Fibroblast of gingiva (primary cell): ENCODE data around the gene ABHD10.
A peak's percentile ranks its signal among the peaks of the same experiment; 100 is the strongest.

Source experiments
- DNase-seq: peaks from one replicate; pipeline ENCODE4 v3.0.0-alpha.2; 2011; ENCODE audit warnings: low read depth

Gene ABHD10

DNA sequence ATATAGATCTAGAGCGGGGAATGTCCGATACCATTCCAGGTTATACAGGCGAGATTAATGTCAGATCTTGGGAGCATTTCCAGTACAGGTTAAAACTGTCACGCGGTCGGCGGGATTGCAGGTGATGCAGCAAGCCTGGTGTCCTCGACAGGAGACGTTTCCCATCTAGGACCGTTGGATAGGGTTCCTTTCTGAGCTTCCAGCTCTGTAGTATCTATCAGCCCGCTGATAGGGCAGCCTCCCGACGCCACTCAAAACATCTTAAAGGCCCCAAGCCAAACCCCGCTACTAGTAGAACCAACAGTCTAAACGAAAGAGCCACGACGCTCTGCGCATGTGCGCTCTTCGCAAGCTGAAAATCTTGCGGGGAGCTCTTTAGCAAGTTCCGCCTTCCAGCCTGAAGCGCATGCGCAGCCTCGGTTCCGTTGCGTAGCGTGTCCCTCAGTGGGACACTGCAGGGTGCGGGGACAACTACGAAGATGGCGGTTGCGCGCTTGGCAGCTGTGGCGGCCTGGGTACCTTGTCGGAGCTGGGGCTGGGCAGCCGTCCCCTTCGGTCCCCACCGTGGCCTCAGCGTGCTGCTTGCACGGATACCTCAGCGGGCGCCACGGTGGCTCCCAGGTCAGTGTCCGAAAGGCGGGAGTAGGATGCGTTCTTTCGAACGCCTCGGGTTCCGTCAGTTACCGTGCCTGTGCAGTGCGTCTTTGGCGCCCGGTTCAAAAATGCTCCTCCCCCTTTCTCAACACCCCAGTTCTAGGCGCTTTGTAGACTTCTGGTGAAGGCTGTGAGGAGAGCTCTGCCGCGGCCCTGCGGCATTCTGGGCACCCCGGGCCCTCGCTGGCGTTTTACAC, at the start of gene ABHD10:
TSS of gene ABHD10 (plus strand) at position 444 of the 851 bp plus-strand sequence. CDS start at position 480, 36 bp downstream.
- DNase-seq: peak; percentile 96

DNA sequence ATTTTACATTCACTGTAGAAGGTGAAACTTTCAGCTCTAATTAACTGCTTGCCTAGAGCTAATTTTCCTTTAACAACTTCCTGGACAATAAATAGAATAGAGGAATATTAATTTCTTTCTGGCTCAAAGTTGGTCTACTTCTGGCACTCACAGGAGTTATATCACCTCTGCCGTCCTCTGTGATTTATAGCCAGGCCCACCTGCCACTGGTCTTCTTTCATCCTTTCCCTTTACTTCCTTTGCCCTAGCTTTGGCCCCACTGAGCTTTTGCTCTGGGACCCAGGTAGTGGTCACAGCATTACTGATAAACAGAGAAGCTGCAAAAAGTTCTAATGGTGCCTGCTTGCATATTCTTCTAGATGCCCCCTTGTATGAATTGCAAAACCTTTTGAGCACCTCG, 49.3 kb upstream of the ABHD10 start:
- no peak for DNase-seq

DNA sequence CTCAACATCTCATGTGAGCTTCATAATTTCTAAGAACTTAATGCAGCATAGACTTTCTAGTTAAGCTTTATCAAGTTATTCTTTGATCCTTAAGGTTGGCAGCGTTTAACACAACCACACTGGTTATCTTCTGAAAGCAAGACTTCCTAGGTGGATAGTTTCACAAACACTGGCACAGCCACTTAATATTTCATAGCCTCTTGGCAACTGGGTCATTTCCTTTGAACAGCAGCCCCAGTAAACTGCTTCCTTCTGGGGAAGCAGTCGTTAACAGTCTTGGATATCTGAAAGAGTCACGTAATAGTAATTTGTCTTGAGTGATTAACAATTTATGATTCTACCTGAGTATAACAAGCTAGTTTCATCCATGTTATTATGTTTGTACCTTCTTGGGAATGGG, 45.9 kb upstream of the ABHD10 start:
- DNase-seq: no peak

DNA sequence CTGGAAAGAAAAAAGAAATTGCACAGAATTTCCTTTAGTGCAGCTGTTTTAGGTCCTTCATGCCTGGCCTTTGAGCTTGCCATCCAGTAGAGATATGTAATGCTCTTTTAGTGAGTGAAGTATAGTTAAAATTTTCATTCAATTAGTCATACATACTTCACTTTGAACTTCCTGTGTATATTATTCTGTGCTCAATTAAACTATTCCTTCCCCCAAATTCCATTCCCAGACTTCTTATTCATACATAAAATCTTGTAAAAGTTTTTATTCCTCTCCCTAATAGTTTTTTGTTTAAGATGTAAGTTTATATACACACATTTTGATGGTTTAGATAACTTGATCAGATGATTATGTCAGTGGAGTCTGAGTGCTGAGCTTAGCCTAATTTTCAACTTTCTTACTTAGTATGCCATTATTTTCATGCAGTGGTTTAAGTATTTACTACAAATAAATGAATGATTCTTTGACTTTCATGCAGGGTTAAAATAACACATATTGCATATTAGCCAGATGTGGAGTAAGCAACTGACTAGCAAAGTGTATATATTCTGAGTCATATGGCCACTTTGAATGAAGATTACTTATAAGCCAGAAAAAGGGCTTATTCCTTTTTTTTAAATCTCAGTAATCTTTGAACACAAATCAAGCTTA, 42.5 kb upstream of the ABHD10 start:
- peak; percentile 35 for DNase-seq

DNA sequence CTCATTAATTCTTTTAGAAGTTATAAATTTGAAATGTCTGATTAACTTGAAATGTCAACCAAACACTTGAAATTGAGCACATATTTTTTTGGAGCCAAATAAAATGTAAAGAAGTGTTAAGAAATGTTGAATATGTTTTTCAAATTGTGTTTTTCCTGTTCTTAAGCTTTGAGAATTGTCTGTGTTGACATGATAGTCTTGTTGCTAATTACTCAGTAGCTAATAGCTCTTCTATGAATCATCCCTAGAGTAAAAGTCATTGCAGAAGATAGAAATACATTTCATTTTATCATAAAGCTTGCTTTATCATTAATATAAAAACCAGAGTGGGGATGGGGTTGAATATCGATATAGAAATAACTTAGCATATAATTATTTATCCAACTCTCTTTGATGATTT, 41.9 kb upstream of the ABHD10 start:
- DNase-seq: no peak

DNA sequence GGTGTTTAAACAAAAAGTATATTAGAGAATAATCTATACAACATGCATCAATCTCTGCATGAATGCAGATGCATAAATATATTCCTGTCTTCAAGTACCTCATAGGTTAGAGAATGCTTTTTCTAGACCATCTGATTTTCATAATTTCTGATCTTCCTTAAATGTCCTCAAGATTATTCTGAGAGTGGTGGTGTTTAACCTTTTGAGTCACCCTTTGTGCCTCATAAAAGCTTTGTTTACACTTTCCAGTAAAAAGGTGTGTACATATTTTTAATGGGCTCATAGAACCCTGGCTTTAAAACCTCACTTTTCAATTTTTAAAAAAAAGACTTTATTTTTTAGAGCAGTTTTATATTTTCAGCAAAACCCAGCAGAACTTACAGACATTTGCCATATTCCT, 41.0 kb upstream of the ABHD10 start:
- no peak for DNase-seq

DNA sequence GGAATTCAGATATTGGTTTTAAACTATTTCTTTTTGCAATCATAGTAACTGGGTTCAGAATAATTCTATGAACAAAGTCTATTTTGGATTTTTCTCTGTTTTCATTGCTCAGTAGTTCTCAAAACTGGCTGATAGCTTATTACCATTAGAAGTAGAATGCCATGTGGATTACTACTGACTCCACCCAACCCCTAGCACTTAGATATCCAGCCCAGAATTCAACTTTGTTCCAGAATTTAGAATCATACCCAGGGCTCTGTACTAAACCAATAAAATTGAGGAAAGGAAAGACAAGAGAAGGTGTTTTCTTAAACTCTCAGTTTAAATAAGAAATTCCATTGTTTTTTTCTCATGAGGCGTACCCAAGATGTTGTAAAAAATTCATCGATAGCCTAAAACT, 39.0 kb upstream of the ABHD10 start:
- no peak for DNase-seq

DNA sequence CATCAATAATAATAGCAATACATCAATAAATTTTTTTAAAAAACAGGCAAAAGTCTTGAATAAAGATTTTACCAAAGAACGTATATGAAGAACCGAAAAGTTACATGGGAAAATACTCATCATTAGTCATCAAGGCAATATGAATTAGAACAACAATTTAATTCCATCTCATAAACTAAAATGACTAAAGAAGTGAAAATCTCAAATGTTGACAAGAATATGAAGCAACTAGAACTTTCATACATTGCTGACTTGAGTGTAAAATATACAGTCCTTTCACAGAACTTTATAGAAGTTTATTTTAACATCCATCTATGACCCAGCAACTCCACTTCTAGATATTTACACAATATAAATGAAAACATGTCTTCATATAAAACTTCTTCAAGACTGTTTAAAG, 35.3 kb upstream of the ABHD10 start:
- no peak for DNase-seq

DNA sequence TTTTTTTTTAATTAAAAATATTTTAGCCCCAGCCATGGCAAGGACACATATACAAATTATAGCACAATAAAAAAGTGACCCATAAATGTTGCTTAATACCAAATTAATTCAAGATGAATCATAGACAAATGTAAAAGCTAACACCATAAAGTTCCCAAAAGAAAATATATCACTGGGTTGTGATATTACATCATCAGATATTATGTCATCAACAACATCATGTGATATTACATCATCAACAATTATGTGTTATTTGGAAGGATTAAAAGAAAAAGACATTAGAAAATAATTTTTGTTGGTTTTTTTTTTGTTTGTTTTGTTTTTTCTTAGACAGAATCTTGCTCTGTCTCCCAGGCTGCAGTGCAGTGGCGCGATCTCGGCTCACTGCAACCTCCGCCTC, 34.5 kb upstream of the ABHD10 start:
- no peak for DNase-seq

DNA sequence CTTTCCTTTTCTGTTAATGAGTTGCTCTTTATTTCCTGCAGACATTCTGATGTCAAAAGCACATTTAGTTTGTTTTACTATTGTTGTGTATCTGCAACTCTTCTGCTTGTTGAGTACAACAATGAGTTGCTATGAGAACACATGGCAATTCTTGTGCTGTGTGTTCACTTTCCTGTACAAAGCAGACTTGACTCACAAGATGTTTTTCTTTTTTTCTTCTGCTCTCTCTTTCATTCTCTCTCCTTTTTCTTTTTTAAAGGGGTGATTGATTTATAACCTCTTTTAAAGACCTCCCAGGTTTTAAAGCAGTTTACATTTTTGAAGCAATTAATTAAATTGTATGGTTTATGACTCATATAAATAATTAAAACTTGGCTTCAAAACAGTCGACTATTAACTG, 31.6 kb upstream of the ABHD10 start:
- peak; percentile 23 for DNase-seq

DNA sequence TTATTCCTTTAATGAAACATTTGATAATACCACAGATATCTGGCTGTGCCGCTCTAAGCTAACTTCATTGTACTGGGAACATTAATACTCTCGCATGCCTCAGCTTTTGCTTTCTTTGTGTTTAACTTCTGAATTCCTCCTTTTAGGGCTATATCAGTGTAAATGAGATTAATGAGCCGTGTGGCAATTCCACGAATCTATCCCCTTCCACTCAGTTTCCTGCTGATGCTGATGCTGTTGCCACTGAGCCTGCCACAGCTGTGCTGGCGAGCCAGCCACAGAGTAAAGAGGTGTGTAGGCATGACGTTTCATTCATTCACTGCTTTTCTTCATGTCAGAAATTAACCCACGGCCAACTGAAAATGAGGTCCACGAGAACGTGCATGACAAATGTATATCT, 30.0 kb upstream of the ABHD10 start:
- no peak for DNase-seq

DNA sequence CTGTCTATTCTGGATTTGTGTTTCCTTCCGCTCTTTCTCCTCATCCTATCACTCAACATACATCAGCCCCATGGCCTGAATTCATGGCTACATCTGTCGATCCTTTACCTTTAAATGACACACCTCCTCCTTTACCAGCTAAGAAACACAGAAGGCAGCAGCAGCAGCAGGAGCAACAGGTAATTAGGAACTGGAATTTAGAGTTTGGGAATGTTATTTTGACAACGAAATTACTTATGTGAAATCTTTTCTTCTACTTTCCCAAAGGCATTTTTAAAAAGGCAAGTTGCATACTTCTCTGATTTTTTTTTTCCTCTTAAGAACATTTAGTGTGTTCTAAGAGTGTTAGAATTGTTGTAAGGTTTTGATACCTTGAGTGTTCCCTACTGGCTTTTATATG, 29.1 kb upstream of the ABHD10 start:
- DNase-seq: no peak

DNA sequence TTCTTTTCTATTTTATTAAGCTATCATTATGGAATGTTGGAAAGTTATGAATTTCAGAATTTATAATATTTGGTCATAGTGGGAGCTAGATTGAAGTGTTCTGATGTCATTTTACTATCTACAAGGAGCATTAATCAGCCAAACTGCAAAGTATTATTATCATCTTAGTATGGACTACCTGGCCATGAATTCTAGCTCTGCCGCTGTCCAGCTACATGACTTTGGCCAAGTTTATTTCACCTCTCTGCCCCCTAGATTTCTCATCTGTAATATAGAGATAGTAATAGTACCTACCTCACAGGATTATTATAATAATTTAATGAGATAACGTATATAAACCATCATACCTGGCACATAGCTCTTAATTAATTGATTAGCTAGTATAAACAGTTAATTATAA, 27.8 kb upstream of the ABHD10 start:
- DNase-seq: no peak

DNA sequence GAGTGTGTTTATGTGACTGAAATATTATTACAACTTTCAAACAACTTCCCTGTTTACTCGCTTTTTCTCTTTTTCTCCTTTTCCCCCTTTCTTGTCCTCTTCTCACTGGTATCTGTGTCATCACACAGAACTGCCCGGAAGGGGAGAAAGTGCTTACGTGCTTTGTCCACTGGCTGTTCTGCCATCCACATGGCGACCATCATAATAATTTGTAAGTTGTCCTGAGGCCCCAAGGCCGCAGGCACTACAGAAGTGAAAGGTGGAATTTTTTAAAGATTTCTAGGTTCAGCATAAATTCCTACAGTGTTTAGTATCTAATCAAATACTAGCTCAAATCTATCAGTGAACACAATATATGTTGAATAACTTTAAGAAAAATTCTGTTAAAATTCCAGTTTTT, 26.7 kb upstream of the ABHD10 start:
- DNase-seq: no peak

DNA sequence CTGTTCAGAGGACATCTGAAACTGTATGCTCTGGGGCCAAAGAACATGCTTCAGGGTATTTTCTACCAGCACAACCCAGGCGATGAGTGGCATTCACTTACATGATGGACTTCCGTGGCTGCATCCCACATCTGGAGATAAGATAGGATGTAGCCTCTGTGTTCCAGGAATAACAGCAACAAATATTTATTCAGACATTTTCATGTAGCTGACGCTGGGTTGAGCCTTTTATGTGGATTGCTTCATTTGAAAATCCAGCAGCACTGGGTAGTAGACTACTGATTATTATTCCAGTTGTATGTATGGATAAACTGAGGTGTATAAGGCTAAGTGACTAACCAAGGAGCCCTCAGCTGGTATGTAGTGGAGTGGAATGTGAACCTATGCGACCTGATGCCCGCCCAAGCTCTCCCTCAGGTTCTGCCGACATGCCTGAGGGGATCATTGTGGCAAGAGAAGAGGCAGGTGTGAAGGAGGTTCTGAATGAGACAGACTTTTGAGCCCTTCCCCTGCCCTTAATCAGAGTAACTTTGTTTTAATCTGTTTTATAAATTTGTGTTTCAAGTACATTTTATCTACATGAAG, 25.9 kb upstream of the ABHD10 start:
- DNase-seq: no peak

DNA sequence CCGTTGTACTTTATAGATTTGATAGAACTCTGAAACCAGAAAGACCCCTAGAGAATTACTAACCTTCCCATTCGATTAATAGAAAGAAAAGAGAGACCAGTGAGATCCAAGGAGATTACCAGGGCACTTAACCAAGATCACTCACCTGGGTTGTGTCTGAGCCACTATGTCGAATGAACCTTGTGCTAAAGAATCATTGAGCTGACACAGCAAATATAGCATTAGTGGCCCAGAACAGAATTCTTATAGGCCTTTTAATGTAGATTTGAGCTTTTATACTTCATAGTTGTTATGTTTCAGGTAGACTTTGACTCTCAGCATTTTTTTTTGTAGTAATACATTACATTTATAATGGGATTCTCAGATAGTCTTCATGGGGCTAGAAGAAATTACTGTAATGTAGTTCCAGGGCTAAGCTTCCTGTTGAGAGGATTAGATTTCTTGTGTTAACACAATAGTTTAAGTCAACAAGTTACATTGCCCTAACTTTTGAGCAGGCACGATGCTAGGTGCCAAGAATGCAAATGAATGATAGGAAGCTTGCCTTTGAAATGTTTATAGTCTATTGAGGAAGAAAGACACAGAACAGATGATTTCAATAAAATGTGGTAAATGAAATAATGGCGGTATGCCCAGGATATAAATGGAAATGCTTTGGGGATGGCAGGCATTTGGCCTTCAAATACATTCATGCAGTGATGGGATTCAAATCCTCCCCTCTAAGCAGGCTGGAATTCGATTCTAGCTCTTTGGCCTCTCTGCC, 24.4 kb upstream of the ABHD10 start:
- peak; percentile 97 for DNase-seq

DNA sequence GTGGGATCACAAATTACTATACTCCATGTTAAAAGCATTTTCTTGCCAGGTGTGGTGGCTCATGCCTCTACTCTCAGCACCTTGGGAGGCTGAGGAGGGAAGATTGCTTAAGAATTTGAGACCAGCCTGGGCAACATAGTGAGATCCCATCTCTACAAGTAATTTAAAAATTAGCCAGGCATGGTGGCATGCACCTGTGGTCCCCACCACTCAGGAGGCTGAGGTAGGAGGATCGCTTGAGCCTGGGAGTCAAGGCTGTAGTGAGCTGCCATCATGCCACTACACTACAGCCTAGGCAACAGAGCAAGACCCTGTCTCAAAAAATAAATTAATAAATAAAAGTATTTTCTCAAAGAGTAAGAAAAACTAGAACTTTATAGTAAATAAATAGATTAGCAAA, 22.9 kb upstream of the ABHD10 start:
- DNase-seq: no peak

DNA sequence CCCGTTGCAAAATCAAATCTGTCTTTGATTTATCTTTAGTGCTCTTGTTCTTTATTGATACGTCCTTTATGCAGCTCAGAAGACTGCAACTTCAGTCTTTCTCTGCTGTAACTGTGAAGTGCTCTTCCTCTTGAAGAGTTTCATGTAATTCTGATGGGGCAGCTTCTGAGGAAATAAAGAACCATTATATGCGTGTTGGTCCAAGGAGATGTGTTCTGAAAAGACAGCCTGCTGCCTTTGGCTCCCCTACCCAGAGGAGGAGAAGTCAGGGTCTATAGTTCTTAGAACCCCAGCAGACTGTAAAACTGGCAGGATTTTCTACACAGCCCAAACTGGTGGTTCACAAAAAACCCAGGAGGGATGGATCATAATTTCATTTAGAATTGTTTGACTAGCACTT, 22.4 kb upstream of the ABHD10 start:
- peak; percentile 12 for DNase-seq

DNA sequence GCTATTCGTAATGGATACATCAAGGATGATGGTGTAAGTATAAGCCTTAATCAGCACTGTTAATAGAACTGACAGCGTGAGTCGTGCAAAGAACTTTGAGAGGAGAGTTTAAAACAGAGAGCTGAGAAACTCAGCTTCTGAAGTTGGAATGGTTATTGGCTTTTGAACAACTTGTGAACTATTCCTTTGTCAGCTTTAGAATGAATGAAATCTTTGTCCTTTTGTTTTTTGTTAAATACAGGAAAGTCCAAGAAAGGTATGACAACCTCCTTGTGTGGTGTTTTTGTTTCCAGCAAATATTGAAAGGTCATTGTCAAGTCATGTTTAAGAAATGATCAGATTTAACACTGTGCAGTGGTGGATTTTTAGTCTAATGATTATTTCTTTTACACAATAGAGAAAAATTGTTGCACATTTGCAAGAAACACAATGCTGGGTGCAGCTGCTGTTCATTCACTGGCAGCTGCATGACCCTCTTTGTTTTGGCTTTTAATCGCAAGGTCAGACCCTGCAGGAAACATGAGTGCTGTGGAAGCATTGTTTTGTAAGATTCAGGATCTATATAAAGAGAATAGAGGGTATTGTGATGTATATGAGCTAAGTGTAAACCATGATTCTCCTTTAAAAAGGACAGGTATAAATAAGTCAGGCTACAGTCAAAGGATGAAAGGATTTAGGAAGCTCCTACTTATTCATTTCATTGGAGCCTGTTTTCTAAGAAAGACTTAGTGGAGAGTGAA, 21.7 kb upstream of the ABHD10 start:
- DNase-seq: no peak

DNA sequence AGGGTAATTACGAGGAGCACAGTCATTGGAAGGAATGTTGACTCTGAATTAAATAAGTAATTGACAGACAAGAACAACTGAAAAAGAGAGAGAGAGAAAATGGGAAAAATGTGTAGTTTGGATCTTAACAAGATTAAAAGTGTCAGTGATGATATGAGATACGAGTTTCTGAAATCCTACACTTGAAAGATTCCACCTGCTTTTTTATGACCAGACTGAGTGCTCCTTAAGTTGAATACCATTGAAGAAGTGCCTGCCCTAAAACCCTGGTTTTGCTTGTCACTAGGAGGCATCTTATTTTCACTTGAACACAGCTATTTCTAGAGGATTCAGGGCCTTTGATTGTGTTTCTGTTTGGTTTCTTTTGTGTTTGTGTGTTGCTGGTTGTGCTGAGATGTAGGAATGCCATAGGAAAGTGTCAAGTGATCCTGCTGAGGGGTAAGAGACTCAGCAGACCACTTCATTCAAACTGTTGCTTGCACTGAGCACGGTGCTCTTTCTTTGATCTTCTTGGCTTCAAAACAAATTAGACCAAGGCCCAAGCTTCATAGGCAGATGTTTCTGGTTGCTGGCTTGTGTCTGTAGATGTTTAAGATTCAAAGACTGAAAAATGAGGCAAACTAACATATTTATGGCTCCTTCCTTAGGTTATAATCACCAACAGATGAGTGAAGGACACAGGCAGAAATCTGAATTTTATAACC, 17.2 kb upstream of the ABHD10 start:
- DNase-seq: peak; percentile 21

DNA sequence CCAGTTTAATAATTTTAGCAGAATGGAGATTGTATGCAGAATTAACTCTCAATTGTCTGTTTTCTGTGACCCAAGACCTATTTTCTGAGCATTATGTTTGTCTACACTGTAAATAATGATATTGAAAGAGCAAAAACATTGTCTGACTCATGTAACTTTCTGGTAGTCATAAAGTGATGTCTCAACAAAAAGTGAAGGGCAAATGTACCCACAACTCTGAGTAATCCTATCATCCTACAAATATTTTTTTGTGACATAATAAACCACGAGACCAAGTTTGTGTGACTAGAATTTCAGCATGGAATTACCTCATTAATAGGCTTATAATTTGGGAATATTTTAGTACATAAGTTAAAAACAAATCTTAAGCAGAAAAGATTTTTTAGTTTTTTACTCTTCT, 15.4 kb upstream of the ABHD10 start:
- peak; percentile 70 for DNase-seq
